Endothelial cell of umbilical vein (primary cell): Measurements from ENCODE around the gene HSPA12A. TPM values are rescaled to one million over a fixed set of nuclear protein-coding genes. Genes with fewer than 3 reads are reported as not detected.

ENCODE experiments used
- BruUV-seq: library from RNA; stranded (reverse); fragments of 400-500 nt; replicated peaks from 2 replicates; lab custom pipeline; 2021; lab: Mats Ljungman, UMichigan
- CTCF ChIA-PET: fragments of 300-600, 350-600 bp; sonication (Branson Sonifier 250); formaldehyde crosslinking; loops from one replicate; lab custom pipeline; 2021; ENCODE audit warnings: antibody characterized with exemption, inconsistent platforms; lab: Charles Lee
- POLR2A ChIA-PET: fragments of 300-600, 350-600 bp; sonication (Branson Sonifier 250); formaldehyde crosslinking; loops from one replicate; lab custom pipeline; 2021; ENCODE audit warnings: antibody characterized with exemption, inconsistent platforms; lab: Charles Lee
- DNase-seq: peaks from one replicate; pipeline ENCODE4 v3.0.0-alpha.2; 2011; ENCODE audit warnings: low read depth, low spot score
- FAIRE-seq: peaks from 2 replicates; lab custom pipeline; 2011; peaks lifted over from hg19 to GRCh38; lab: Jason Lieb, UNC
- H2AFZ ChIP-seq: 2 replicates; pipeline ENCODE4 v1.6.0; 2012; ENCODE audit warnings: low read depth, low read length, control low read depth, inconsistent platforms
- H3K27ac ChIP-seq: 2 replicates; pipeline ENCODE4 v1.5.1; 2011; ENCODE audit warnings: low read depth, mild to moderate bottlenecking, control low read depth, low read length, moderate library complexity; ENCODE audit not compliant: insufficient read depth
- H3K27me3 ChIP-seq, 2 experiments: 2 replicates each; pipeline versions ENCODE4 v1.6.0 to v1.6.1; 2011; ENCODE audit warnings: low read length in 2 of 2, mixed read lengths in 1 of 2; ENCODE audit not compliant: control insufficient read depth in 2 of 2, insufficient read depth in 2 of 2
- H3K36me3 ChIP-seq, 2 experiments: 2 replicates in 1 of 2; 3 replicates in 1 of 2; pipeline ENCODE4 v1.5.1; 2011; ENCODE audit warnings: low read length in 2 of 2, mild to moderate bottlenecking in 1 of 2, moderate library complexity in 1 of 2; ENCODE audit not compliant: control insufficient read depth in 2 of 2, insufficient read depth in 2 of 2; ENCODE audit errors: extremely low read depth in 1 of 2
- H3K4me1 ChIP-seq: 3 replicates; pipeline ENCODE4 v1.5.1; 2011; ENCODE audit warnings: mild to moderate bottlenecking, low read length; ENCODE audit not compliant: control insufficient read depth, insufficient read depth; ENCODE audit errors: extremely low read depth
- H3K4me2 ChIP-seq: 2 replicates; pipeline ENCODE4 v1.6.1; 2011; ENCODE audit warnings: low read length, control low read depth, mixed read lengths; ENCODE audit not compliant: insufficient read depth
- H3K4me3 ChIP-seq, 3 experiments: fragments of 200-600 bp in 1 of 3; sonication (generic), shearing (Covaris generic) in 1 of 3; replicated peaks in 1 of 3; 2 replicates each; pipeline ENCODE4 v1.5.1; 2011 to 2016; ENCODE audit warnings: control low read depth in 3 of 3, low read length in 3 of 3, mild to moderate bottlenecking in 2 of 3, inconsistent platforms in 1 of 3, low read depth in 1 of 3, moderate library complexity in 1 of 3; ENCODE audit not compliant: insufficient read depth in 1 of 3
- H3K79me2 ChIP-seq: 2 replicates; pipeline ENCODE4 v1.6.0; 2012; ENCODE audit warnings: low read length, inconsistent platforms; ENCODE audit not compliant: control insufficient read depth, insufficient read depth
- H3K9ac ChIP-seq: replicated peaks from 2 replicates; pipeline ENCODE3; 2011; ENCODE audit warnings: low read length, control low read depth; ENCODE audit not compliant: insufficient read depth; ENCODE audit errors: extremely low read depth
- H3K9me1 ChIP-seq: replicated peaks from 3 replicates; pipeline ENCODE4 v1.6.0; 2011; ENCODE audit warnings: mild to moderate bottlenecking, low read length; ENCODE audit not compliant: control insufficient read depth, insufficient read depth; ENCODE audit errors: extremely low read depth
- H3K9me3 ChIP-seq: replicated peaks from 2 replicates; pipeline ENCODE4 v1.5.1; 2012; ENCODE audit warnings: low read length, inconsistent platforms; ENCODE audit not compliant: control insufficient read depth, insufficient read depth
- H4K20me1 ChIP-seq: replicated peaks from 2 replicates; pipeline ENCODE3; 2011; ENCODE audit warnings: mild to moderate bottlenecking, low read length; ENCODE audit not compliant: control insufficient read depth, insufficient read depth; ENCODE audit errors: extremely low read depth
- CTCF ChIP-seq, 2 donors: IDR thresholded peaks; 1 replicate in 1 of 2; 2 replicates in 1 of 2; pipeline ENCODE4 v1.5.1; 2011; ENCODE audit warnings: low read length in 2 of 2, mild to moderate bottlenecking in 2 of 2, moderate library complexity in 2 of 2, control low read depth in 1 of 2, inconsistent platforms in 1 of 2, low read depth in 1 of 2; ENCODE audit not compliant: insufficient read depth in 1 of 2; ENCODE audit errors: extremely low read depth in 1 of 2
- FOS ChIP-seq: IDR thresholded peaks from 2 replicates; pipeline ENCODE4 v1.6.1; 2011; ENCODE audit warnings: mild to moderate bottlenecking, low read length, moderate library complexity, borderline replicate concordance; ENCODE audit not compliant: insufficient read depth
- GATA2 ChIP-seq: IDR thresholded peaks from 2 replicates; pipeline ENCODE4 v1.7.0; 2011; ENCODE audit warnings: low read depth, mild to moderate bottlenecking, moderate library complexity, mixed read lengths, low read length; ENCODE audit not compliant: insufficient read length, insufficient read depth
- JUN ChIP-seq: IDR thresholded peaks from 2 replicates; pipeline ENCODE4 v1.6.1; 2011; ENCODE audit warnings: borderline replicate concordance, low read depth; ENCODE audit not compliant: insufficient read length, insufficient read depth
- MAX ChIP-seq: IDR thresholded peaks from 2 replicates; pipeline ENCODE4 v1.6.1; 2011; ENCODE audit not compliant: insufficient read depth, insufficient read length
- MYC ChIP-seq: IDR thresholded peaks from one replicate; pipeline ENCODE4 v1.6.1; 2011; ENCODE audit warnings: mild to moderate bottlenecking, low read depth, low read length
- POLR2AphosphoS5 ChIP-seq: IDR thresholded peaks from 2 replicates; pipeline ENCODE4 v1.6.1; 2012; ENCODE audit warnings: low read depth, mild to moderate bottlenecking, control low read depth, low read length, moderate library complexity; ENCODE audit not compliant: insufficient read depth
- dilution Hi-C: fragments of 300-500 bp; cut with MboI; formaldehyde crosslinking; loops from one replicate; pipeline ENCODE4 v1.15.0; 2019; ENCODE audit warnings: low sequenced_read_pairs; ENCODE audit not compliant: extremely low pct_ligation_motif_present
- intact Hi-C: fragments of 100-400 bp; cut with micrococcal nuclease; formaldehyde crosslinking; loops from one replicate; pipeline ENCODE4 v1.10.0; 2022
- polyA plus RNA-seq, 4 experiments: library from polyadenylated mRNA; depleted of rRNA in 3 of 4; stranded (reverse) in 3 of 4; unstranded in 1 of 4; fragments of >200 nt; gene quantifications; 2 replicates each; pipeline versions ENCODE4 v1.2.1 to v1.2.3, GENCODE V29; 2011 to 2012; ENCODE audit warnings: missing spikeins in 1 of 4
- total RNA-seq: library from RNA; stranded (reverse); gene quantifications from 2 replicates; pipeline ENCODE4 v1.2.3, GENCODE V29; 2021

Gene HSPA12A
- total and polyA plus RNA-seq, 2 donors (not counting 3 experiments of a cell fraction or from before 2014, with no cell fraction given), result 0.22 to 0.29 TPM

- no peak overlapping the region for H3K27ac ChIP-seq
- no peaks in the 10 kb centered on the region for H4K20me1 ChIP-seq
- no peak overlapping the region for H3K4me2 ChIP-seq
- TF ChIP-seq POLR2AphosphoS5, result no peak
- no peak for TF ChIP-seq JUN
- TF ChIP-seq FOS, result no peak
- TF ChIP-seq GATA2, result no peak
- POLR2A ChIA-PET, result no interaction called here
- no peak overlapping the region for H2AFZ ChIP-seq
- H3K4me3 ChIP-seq, result no peak overlapping the region
- dilution Hi-C loops, result no loop called here
- no peaks in the 10 kb centered on the region for H3K9me3 ChIP-seq
- no peak for FAIRE-seq
- H3K9ac ChIP-seq, result no peak overlapping the region
- no peak for DNase-seq
- CTCF ChIA-PET, result interaction anchor here (1.3 to 3.2 kb wide), 3 partner anchors 100 to 487 kb away, joined by 3 to 19 read pairs (median 4); no protein-coding TSS in a partner anchor
- no peaks in the 10 kb centered on the region for H3K27me3 ChIP-seq
- H3K9me1 ChIP-seq, result no peaks in the 10 kb centered on the region
- no peaks in the 10 kb centered on the region for H3K36me3 ChIP-seq
- no peaks in the 10 kb centered on the region for H3K79me2 ChIP-seq
- H3K4me1 ChIP-seq, result no peaks in the 10 kb centered on the region
- no TSS peak for BruUV-seq
- intact Hi-C loops, result no loop called here
These were observed 54.1 kb downstream of the HSPA12A start for GRCh38 chr10:116688241-116688711.

- no peaks in the 10 kb centered on the region for H3K9me3 ChIP-seq
- dilution Hi-C loops (no loop called here), intact Hi-C loops (no loop called here)
- no peaks in the 10 kb centered on the region for H4K20me1 ChIP-seq
- no TSS peak for BruUV-seq
- ChIA-PET POLR2A (no interaction called here), CTCF (interaction anchor here (1.5 to 3.2 kb wide), 2 partner anchors 100 to 480 kb away, joined by 4 to 19 read pairs; no protein-coding TSS in a partner anchor)
- H2AFZ ChIP-seq, result no peak overlapping the region
- H3K4me2 ChIP-seq, result no peak overlapping the region
- no peaks in the 10 kb centered on the region for H3K36me3 ChIP-seq
- no peak for TF ChIP-seq CTCF (IDR thresholded peaks at IDR 0.05; ENCODE audit: extremely low read depth in 1 of 2, insufficient read depth in 1 of 2, low read depth in 1 of 2, low read length in 2 of 2)
- no peak for TF ChIP-seq MAX
- TF ChIP-seq MYC, result no peak
- FAIRE-seq (no peak), DNase-seq (no peak)
- no peak overlapping the region for H3K4me3 ChIP-seq
- H3K4me1 ChIP-seq, result no peaks in the 10 kb centered on the region
- no peaks in the 10 kb centered on the region for H3K79me2 ChIP-seq
- H3K9ac ChIP-seq, result no peak overlapping the region
- H3K27ac ChIP-seq, result no peak overlapping the region
- no peaks in the 10 kb centered on the region for H3K27me3 ChIP-seq
- no peaks in the 10 kb centered on the region for H3K9me1 ChIP-seq
These were observed 54.7 kb downstream of the HSPA12A start for GRCh38 chr10:116687633-116688032.
